ENCODE measurements around the gene LEKR1. TPM values are rescaled to one million over a fixed set of nuclear protein-coding genes. Genes with fewer than 3 reads are reported as not detected.

Gene LEKR1
- total and polyA plus RNA-seq, 9 of the 15 experiments (the other 6 are each of a cell fraction or from before 2014, with no cell fraction given), result 0.76 to 1.8 (median 1.2) TPM

- 0 out of 2 replicates have a peak overlapping the region, but pooled peaks have one; percentile 5 for H2AFZ ChIP-seq (ENCODE audit: low read depth, low read length)
- no peak overlapping the region for H3K9ac ChIP-seq (ENCODE audit: insufficient read depth in 1 of 2, low read depth in 2 of 2, low read length in 2 of 2)
- in situ Hi-C loops (cut with MboI) (no loop called here), intact Hi-C loops (cut with micrococcal nuclease) (no loop called here)
- H3K4me1 ChIP-seq (replicated peaks in 1 of 2; ENCODE audit: control insufficient read depth in 2 of 2, insufficient read depth in 2 of 2, low read length in 2 of 2), result no peaks in the 10 kb centered on the region; a peak in 2 of 5 replicates
- H4K20me1 ChIP-seq (replicated peaks; ENCODE audit: control insufficient read depth, insufficient read depth, low read length), result no peaks in the 10 kb centered on the region
- H3K27me3 ChIP-seq (ENCODE audit: control insufficient read depth in 2 of 2, insufficient read depth in 2 of 2, low read length in 2 of 2), result no peaks in the 10 kb centered on the region
- H3K36me3 ChIP-seq (ENCODE audit: control insufficient read depth, insufficient read depth, low read length), result no peaks in the 10 kb centered on the region
- ATAC-seq, result no peak
- H3K27ac ChIP-seq (ENCODE audit: extremely low read depth, low read depth, low read length), result no peak overlapping the region
- TF ChIP-seq PRMT5 (CRISPR knock-in tag; IDR thresholded peaks at IDR 0.05) (no peak), HOMEZ (CRISPR knock-in tag; IDR thresholded peaks at IDR 0.05) (no peak), ZFP30 (CRISPR knock-in tag; IDR thresholded peaks at IDR 0.05; ENCODE audit: borderline replicate concordance) (no peak), CREB1 (IDR thresholded peaks at IDR 0.05) (no peak), CREB1 (CRISPR knock-in tag; IDR thresholded peaks at IDR 0.05) (no peak)
- CTCF ChIA-PET (ENCODE audit: low intra/inter-chr PET ratio), result no interaction called here
- H3K4me2 ChIP-seq (ENCODE audit: insufficient read depth, low read length), result no peak overlapping the region
- no peaks in the 10 kb centered on the region for H3K79me2 ChIP-seq (ENCODE audit: control insufficient read depth, insufficient read depth, low read length)
- no peak overlapping the region for H3K4me3 ChIP-seq
- no TSS peak for BruUV-seq (replicated peaks)
- 15% methylated on average over 5 of the region's 5 CpGs for WGBS (ENCODE audit: insufficient coverage, low coverage, missing lambda C conversion rate)
- no peaks in the 10 kb centered on the region for H3K9me1 ChIP-seq (ENCODE audit: control insufficient read depth, insufficient read depth, low read length)
- DNase-seq (ENCODE audit: extremely low read depth in 1 of 4, low spot score in 3 of 4), result no peak
- no peaks in the 10 kb centered on the region for H3K9me3 ChIP-seq (replicated peaks; ENCODE audit: control insufficient read depth, insufficient read depth, low read depth, low read length)
- POLR2A ChIA-PET, result no interaction called here
- FAIRE-seq, result no peak
These were observed 237.3 kb downstream of the LEKR1 start for GRCh38 chr3:157063469-157063868.

All from K562 (cell line).